K562 (cell line): ENCODE measurements around the gene SLC25A44. TPM values are rescaled to one million over a fixed set of nuclear protein-coding genes. Genes with fewer than 3 reads are reported as not detected.

Experiments
- ETV6 ChIP-seq, 3 experiments: fragments of 150-350 bp in 1 of 3; sonication (generic) in 1 of 3; formaldehyde crosslinking in 1 of 3; IDR thresholded peaks; 2 replicates each; pipeline versions ENCODE4 v1.6.1 to v1.8.0; 2014 to 2022; ENCODE audit warnings: borderline replicate concordance in 2 of 3, low read depth in 2 of 3, antibody characterized with exemption in 1 of 3, low read length in 1 of 3, mild to moderate bottlenecking in 1 of 3, missing genetic modification reagents in 1 of 3
- FOSL1 ChIP-seq: fragments of 200-800 bp; sonication (Bioruptor generic); conservative IDR thresholded peaks from 2 replicates; pipeline ENCODE4 v1.6.1; 2016; ENCODE audit warnings: missing genetic modification characterization, missing compliant biosample characterization
- HIVEP1 ChIP-seq: fragments of 250-450 bp; sonication (Bioruptor Pico); IDR thresholded peaks from 2 replicates; pipeline ENCODE4 v1.4.0; 2020; ENCODE audit warnings: mild to moderate bottlenecking
- HNRNPH1 ChIP-seq: fragments of 200-400 bp; formaldehyde crosslinking; optimal IDR thresholded peaks from 2 replicates; pipeline ENCODE3; 2017; ENCODE audit warnings: low read depth, mild to moderate bottlenecking, low read length, moderate library complexity
- LARP7 ChIP-seq: fragments of 450-650 bp; IDR thresholded peaks from 2 replicates; pipeline ENCODE4 v1.6.1; 2016
- LEF1 ChIP-seq: fragments of 450-650 bp; IDR thresholded peaks from 2 replicates; pipeline ENCODE4 v1.6.1; 2016; ENCODE audit warnings: mild to moderate bottlenecking
- MAX ChIP-seq: sonication (generic); formaldehyde crosslinking; IDR thresholded peaks from 2 replicates; pipeline ENCODE4 v1.9.0; 2022; ENCODE audit warnings: mild to moderate bottlenecking, missing genetic modification reagents
- MAZ ChIP-seq, 2 experiments: fragments of 450-650 bp in 1 of 2; sonication (generic) in 1 of 2; formaldehyde crosslinking; IDR thresholded peaks in 1 of 2; conservative IDR thresholded peaks in 1 of 2; 2 replicates each; pipeline versions ENCODE4 v1.4.0 to v1.5.0; 2020; ENCODE audit warnings: mild to moderate bottlenecking in 1 of 2, missing genetic modification reagents in 1 of 2
- MYNN ChIP-seq, 2 experiments: sonication (generic); formaldehyde crosslinking in 1 of 2; IDR thresholded peaks; 2 replicates each; pipeline versions ENCODE4 v1.5.0 to v1.6.1; 2016 to 2020; ENCODE audit warnings: antibody characterized with exemption in 1 of 2, missing genetic modification reagents in 1 of 2
- NBN ChIP-seq: fragments of 450-650 bp; IDR thresholded peaks from 2 replicates; pipeline ENCODE4 v1.6.1; 2016; ENCODE audit warnings: low read depth, mild to moderate bottlenecking
- NR2C1 ChIP-seq, 2 experiments: fragments of 450-650 bp; IDR thresholded peaks; 2 replicates each; pipeline ENCODE4 v1.6.1; 2017; ENCODE audit warnings: mild to moderate bottlenecking in 2 of 2, antibody characterized with exemption in 1 of 2, inconsistent platforms in 1 of 2, missing compliant biosample characterization in 1 of 2, missing genetic modification characterization in 1 of 2
- POLR2A ChIP-seq: fragments of 450-650 bp; conservative IDR thresholded peaks from 2 replicates; pipeline ENCODE4 v1.6.1; 2016
- POLR2AphosphoS5 ChIP-seq: IDR thresholded peaks from 2 replicates; pipeline ENCODE4 v1.6.1; 2011; ENCODE audit warnings: mild to moderate bottlenecking, low read depth, low read length, moderate library complexity; ENCODE audit not compliant: control insufficient read depth, insufficient read depth
- POLR2G ChIP-seq: fragments of 200-400 bp; formaldehyde crosslinking; IDR thresholded peaks from 2 replicates; pipeline ENCODE4 v1.6.1; 2017; ENCODE audit warnings: low read depth, mild to moderate bottlenecking, antibody characterized with exemption, low read length, moderate library complexity
- RBM22 ChIP-seq: fragments of 200-400 bp; formaldehyde crosslinking; IDR thresholded peaks from 2 replicates; pipeline ENCODE4 v1.6.1; 2018; ENCODE audit warnings: low read length, low read depth; ENCODE audit not compliant: poor library complexity, severe bottlenecking
- RCOR1 ChIP-seq, 2 experiments: IDR thresholded peaks; 2 replicates each; pipeline ENCODE4 v1.6.1; 2012; ENCODE audit warnings: low read depth in 2 of 2, low read length in 2 of 2, borderline replicate concordance in 1 of 2, improper control_type of control experiment in 1 of 2
- SETDB1 ChIP-seq: IDR thresholded peaks from one replicate; pipeline ENCODE4 v1.6.1; 2012; ENCODE audit warnings: low read length, control low read depth, inconsistent platforms
- ZBTB7A ChIP-seq: IDR thresholded peaks from 2 replicates; pipeline ENCODE4 v1.6.1; 2011; ENCODE audit warnings: low read depth, mild to moderate bottlenecking, low read length, moderate library complexity, borderline replicate concordance; ENCODE audit not compliant: control insufficient read depth
- ZNF561 ChIP-seq: fragments of 450-650 bp; formaldehyde crosslinking; conservative IDR thresholded peaks from 2 replicates; pipeline ENCODE4 v1.4.0; 2020; ENCODE audit warnings: mild to moderate bottlenecking, moderate library complexity
- ZNF639 ChIP-seq, 2 experiments: fragments of 200-800 bp in 1 of 2; sonication (Bioruptor generic) in 1 of 2; sonication (generic) in 1 of 2; formaldehyde crosslinking in 1 of 2; IDR thresholded peaks in 1 of 2; conservative IDR thresholded peaks in 1 of 2; 2 replicates each; pipeline versions ENCODE4 v1.5.0 to v1.6.1; 2016 to 2020; ENCODE audit warnings: missing compliant biosample characterization in 1 of 2, missing genetic modification characterization in 1 of 2, missing genetic modification reagents in 1 of 2
- polyA plus RNA-seq, 8 experiments: library from polyadenylated mRNA; depleted of rRNA in 4 of 8; stranded (reverse) in 5 of 8; unstranded in 3 of 8; fragments of >200 nt; fragmentation: Nextera tagmentation in 2 of 8; fragmentation: Illumina TruSeq in 1 of 8; extraction: Ambion mirVana in 2 of 8; extraction: Trizol in 1 of 8; gene quantifications; 2 replicates each; pipeline versions ENCODE4 v1.2.1 to v1.2.3, GENCODE V29; 2011 to 2014; ENCODE audit warnings: inconsistent platforms in 1 of 8, missing spikeins in 1 of 8
- total RNA-seq, 7 experiments: library from RNA; depleted of rRNA in 6 of 7; stranded (reverse); fragments of >200 nt in 6 of 7; fragmentation: Illumina TruSeq in 2 of 7; extraction: Trizol in 2 of 7; gene quantifications; 2 replicates each; pipeline versions ENCODE4 v1.2.1 to v1.2.3, GENCODE V29; 2011 to 2021; ENCODE audit warnings: low replicate concordance in 1 of 7
- TF ChIP-seq, protein P1 (sequence below): sonication (generic); formaldehyde crosslinking; IDR thresholded peaks from 2 replicates; pipeline ENCODE4 v1.8.1; 2022; ENCODE audit warnings: missing genetic modification reagents
- TF ChIP-seq, protein P2 (sequence below): fragments of 200-800 bp; sonication (Bioruptor generic); IDR thresholded peaks from 2 replicates; pipeline ENCODE4 v1.6.1; 2017; ENCODE audit warnings: missing genetic modification characterization, missing compliant biosample characterization

Gene SLC25A44
- total and polyA plus RNA-seq, 9 of the 15 experiments (the other 6 are each of a cell fraction or from before 2014, with no cell fraction given): 4.4 to 22.8 (median 12.5) TPM

DNA sequence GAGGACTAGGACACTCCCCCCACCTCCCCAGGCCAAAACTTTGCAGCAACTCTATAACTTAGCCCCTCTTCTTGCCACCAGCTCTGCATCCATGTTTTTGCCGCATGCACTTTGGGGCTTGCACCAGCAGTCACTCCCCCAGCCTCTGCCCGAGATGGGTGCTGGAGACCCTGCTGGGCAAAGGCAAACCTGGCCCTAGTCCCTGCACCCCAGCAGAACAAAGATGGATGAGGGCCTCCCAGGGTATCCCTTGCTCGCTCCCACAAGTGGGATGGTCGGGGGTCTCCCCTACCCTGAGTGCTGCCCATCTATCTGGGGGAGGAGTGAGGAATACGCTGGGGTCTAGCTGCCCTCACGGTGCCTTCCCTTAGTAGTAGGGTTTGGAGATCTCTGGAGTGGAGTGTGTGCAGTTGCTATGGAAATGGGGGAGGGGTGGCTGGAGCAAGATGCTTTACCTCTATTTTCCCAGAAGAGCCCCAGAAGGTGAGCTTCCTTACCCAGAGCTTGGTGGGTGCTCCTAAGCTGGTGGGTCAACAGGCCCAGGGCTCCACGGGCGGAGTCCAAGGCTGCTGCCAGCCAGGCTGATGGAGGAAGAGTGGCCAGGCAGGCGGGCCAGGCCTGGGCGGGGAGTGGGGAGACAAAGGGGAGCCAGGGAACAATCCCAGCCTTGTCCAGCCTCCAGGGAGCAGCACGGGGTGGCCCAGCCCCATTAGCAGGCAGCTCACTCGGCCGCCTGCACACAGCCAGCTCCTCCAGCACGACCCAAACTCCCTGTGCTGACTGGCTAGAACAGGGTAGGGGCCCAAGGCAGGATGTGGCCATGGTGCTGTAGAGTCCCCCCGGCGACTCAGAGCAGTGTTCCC lies 53.8 kb downstream of the SLC25A44 start, which contains the start of gene PAQR6 (continued):
- TF ChIP-seq ZNF639 (CRISPR knock-in tag; conservative IDR thresholded peaks at IDR 0.05 in 1 of 2, IDR thresholded peaks at IDR 0.05 in 1 of 2): no peak
- peak; percentile 48; the same call in 1 of the 2 replicates for TF ChIP-seq POLR2AphosphoS5
- no peak for TF ChIP-seq RCOR1 (IDR thresholded peaks at IDR 0.05; ENCODE audit: borderline replicate concordance in 1 of 2, low read depth in 2 of 2, low read length in 2 of 2)
- TF ChIP-seq ETV6 (IDR thresholded peaks at IDR 0.05; ENCODE audit: borderline replicate concordance in 1 of 2, low read depth in 2 of 2, low read length in 1 of 2): no peak
- no peak for TF ChIP-seq ETV6 (CRISPR knock-in tag; IDR thresholded peaks at IDR 0.05; ENCODE audit: borderline replicate concordance)
- TF ChIP-seq, protein P1, sequence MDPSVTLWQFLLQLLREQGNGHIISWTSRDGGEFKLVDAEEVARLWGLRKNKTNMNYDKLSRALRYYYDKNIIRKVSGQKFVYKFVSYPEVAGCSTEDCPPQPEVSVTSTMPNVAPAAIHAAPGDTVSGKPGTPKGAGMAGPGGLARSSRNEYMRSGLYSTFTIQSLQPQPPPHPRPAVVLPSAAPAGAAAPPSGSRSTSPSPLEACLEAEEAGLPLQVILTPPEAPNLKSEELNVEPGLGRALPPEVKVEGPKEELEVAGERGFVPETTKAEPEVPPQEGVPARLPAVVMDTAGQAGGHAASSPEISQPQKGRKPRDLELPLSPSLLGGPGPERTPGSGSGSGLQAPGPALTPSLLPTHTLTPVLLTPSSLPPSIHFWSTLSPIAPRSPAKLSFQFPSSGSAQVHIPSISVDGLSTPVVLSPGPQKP (CRISPR knock-in tag): no peak
- TF ChIP-seq, protein P2, sequence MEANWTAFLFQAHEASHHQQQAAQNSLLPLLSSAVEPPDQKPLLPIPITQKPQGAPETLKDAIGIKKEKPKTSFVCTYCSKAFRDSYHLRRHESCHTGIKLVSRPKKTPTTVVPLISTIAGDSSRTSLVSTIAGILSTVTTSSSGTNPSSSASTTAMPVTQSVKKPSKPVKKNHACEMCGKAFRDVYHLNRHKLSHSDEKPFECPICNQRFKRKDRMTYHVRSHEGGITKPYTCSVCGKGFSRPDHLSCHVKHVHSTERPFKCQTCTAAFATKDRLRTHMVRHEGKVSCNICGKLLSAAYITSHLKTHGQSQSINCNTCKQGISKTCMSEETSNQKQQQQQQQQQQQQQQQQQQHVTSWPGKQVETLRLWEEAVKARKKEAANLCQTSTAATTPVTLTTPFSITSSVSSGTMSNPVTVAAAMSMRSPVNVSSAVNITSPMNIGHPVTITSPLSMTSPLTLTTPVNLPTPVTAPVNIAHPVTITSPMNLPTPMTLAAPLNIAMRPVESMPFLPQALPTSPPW (CRISPR knock-in tag): no peak
- no peak for TF ChIP-seq ZNF561
- no peak for TF ChIP-seq MAX (CRISPR knock-in tag)
- no peak for TF ChIP-seq HNRNPH1
- no peak for TF ChIP-seq NR2C1 (IDR thresholded peaks at IDR 0.05)
- no peak for TF ChIP-seq NR2C1 (tag; IDR thresholded peaks at IDR 0.05)
- TF ChIP-seq ZBTB7A: no peak
- no peak for TF ChIP-seq LARP7
- no peak for TF ChIP-seq MAZ (CRISPR knock-in tag; conservative IDR thresholded peaks at IDR 0.05 in 1 of 2, IDR thresholded peaks at IDR 0.05 in 1 of 2)
- no peak for TF ChIP-seq NBN
- TF ChIP-seq MYNN (IDR thresholded peaks at IDR 0.05): peak; percentile 55; the same call in 1 of the 2 replicates
- no peak for TF ChIP-seq MYNN (CRISPR knock-in tag; IDR thresholded peaks at IDR 0.05)
- no peak for TF ChIP-seq LEF1
- no peak for TF ChIP-seq SETDB1
- peak; percentile 60 for TF ChIP-seq POLR2A
- peak; percentile 35 for TF ChIP-seq RBM22
- no peak for TF ChIP-seq HIVEP1 (CRISPR knock-in tag)
- peak; percentile 56 for TF ChIP-seq POLR2G
- no peak for TF ChIP-seq FOSL1 (tag)
